Measurements from ENCODE around the gene NOX3.

The NOX3 gene

GRCh38 chr6:155429321-155429893 lies 26.2 kb downstream of the NOX3 start:
- DNase-seq: no peak

- no peak for DNase-seq
Observed at GRCh38 chr6:155426408-155426945, 29.2 kb downstream of the NOX3 start.

GRCh38 chr6:155424181-155424580 lies 31.5 kb downstream of the NOX3 start:
- DNase-seq: no peak

- no peak for DNase-seq
Observed at GRCh38 chr6:155422635-155423034, 33.0 kb downstream of the NOX3 start.

GRCh38 chr6:155420492-155420891 lies 35.1 kb downstream of the NOX3 start:
- no peak for DNase-seq

- DNase-seq: no peak
Observed at GRCh38 chr6:155419161-155419560, 36.5 kb downstream of the NOX3 start.

- no peak for DNase-seq
Observed at GRCh38 chr6:155418017-155418761, 37.5 kb downstream of the NOX3 start.

- no peak for DNase-seq
Observed at GRCh38 chr6:155417454-155417853, 38.2 kb downstream of the NOX3 start.

GRCh38 chr6:155415953-155416352 lies 39.7 kb downstream of the NOX3 start:
- DNase-seq: no peak

- no peak for DNase-seq
Observed at GRCh38 chr6:155414049-155414448, 41.6 kb downstream of the NOX3 start.

GRCh38 chr6:155412335-155412734 lies 43.3 kb downstream of the NOX3 start:
- no peak for DNase-seq

GRCh38 chr6:155411154-155412052 lies 44.2 kb downstream of the NOX3 start:
- no peak for DNase-seq

- DNase-seq: no peak
Observed at GRCh38 chr6:155409391-155409790, 46.2 kb downstream of the NOX3 start.

- no peak for DNase-seq
Observed at GRCh38 chr6:155408981-155409380, 46.7 kb downstream of the NOX3 start.

- DNase-seq: no peak
Observed at GRCh38 chr6:155408231-155408630, 47.4 kb downstream of the NOX3 start.

- DNase-seq: no peak
Observed at GRCh38 chr6:155406801-155407200, 48.8 kb downstream of the NOX3 start.

GRCh38 chr6:155404937-155405336 lies 50.7 kb downstream of the NOX3 start:
- DNase-seq: no peak

- no peak for DNase-seq
Observed at GRCh38 chr6:155402656-155403304, 52.9 kb downstream of the NOX3 start.

- DNase-seq: no peak
Observed at GRCh38 chr6:155400654-155400965, 55.0 kb downstream of the NOX3 start.

GRCh38 chr6:155399745-155400653 lies 55.6 kb downstream of the NOX3 start:
- no peak for DNase-seq

GRCh38 chr6:155399062-155399744 lies 56.4 kb downstream of the NOX3 start:
- no peak for DNase-seq

- no peak for DNase-seq
Observed at GRCh38 chr6:155398701-155399061, 57.0 kb downstream of the NOX3 start.
